Spleen (tissue), 7 donors: ENCODE results near the gene SLCO1B3.

Experiments used
- CTCF ChIP-seq, 11 experiments: fragments of 200-600 bp in 7 of 11; fragments of 450-650 bp in 4 of 11; sonication (generic) in 4 of 11; IDR thresholded peaks in 8 of 11; conservative IDR thresholded peaks in 3 of 11; 1 replicate in 7 of 11; 2 replicates in 4 of 11; pipeline versions ENCODE4 v1.4.0 to v1.8.0; 2016 to 2021; ENCODE audit warnings: antibody characterized with exemption in 11 of 11, inconsistent platforms in 4 of 11, mild to moderate bottlenecking in 1 of 11
- POLR2AphosphoS5 ChIP-seq, 3 donors: sonication (generic); formaldehyde crosslinking; IDR thresholded peaks; one replicate each; pipeline ENCODE4 v1.5.1; 2017; ENCODE audit warnings: antibody characterized with exemption in 3 of 3
- donor health status: DM: no; HTN: no; CAD: no; lungs with moderate emphysema.
- donor health status: DM: no; HTN: no; CAD: no.
- donor health status: DM: no; HTN: no; CAD: no.

- TF ChIP-seq CTCF (IDR thresholded peaks at IDR 0.05 in 8 of 11, conservative IDR thresholded peaks at IDR 0.05 in 3 of 11) (no peak), POLR2AphosphoS5 (IDR thresholded peaks at IDR 0.05) (no peak)
These were observed 4.6 kb upstream of the SLCO1B3 start for GRCh38 chr12:20805921-20806320.
